Endothelial cell of umbilical vein (primary cell): Measurements from ENCODE around the gene NCAPG2. TPM values are rescaled to one million over a fixed set of nuclear protein-coding genes. Genes with fewer than 3 reads are reported as not detected.

Experiments
- BruUV-seq: library from RNA; stranded (reverse); fragments of 400-500 nt; replicated peaks from 2 replicates; lab custom pipeline; 2021; lab: Mats Ljungman, UMichigan
- CTCF ChIA-PET: fragments of 300-600, 350-600 bp; sonication (Branson Sonifier 250); formaldehyde crosslinking; loops from one replicate; lab custom pipeline; 2021; ENCODE audit warnings: antibody characterized with exemption, inconsistent platforms; lab: Charles Lee
- POLR2A ChIA-PET: fragments of 300-600, 350-600 bp; sonication (Branson Sonifier 250); formaldehyde crosslinking; loops from one replicate; lab custom pipeline; 2021; ENCODE audit warnings: antibody characterized with exemption, inconsistent platforms; lab: Charles Lee
- DNase-seq: peaks from one replicate; pipeline ENCODE4 v3.0.0-alpha.2; 2011; ENCODE audit warnings: low read depth, low spot score
- FAIRE-seq: peaks from 2 replicates; lab custom pipeline; 2011; peaks lifted over from hg19 to GRCh38; lab: Jason Lieb, UNC
- H2AFZ ChIP-seq: 2 replicates; pipeline ENCODE4 v1.6.0; 2012; ENCODE audit warnings: low read depth, low read length, control low read depth, inconsistent platforms
- H3K27ac ChIP-seq: 2 replicates; pipeline ENCODE4 v1.5.1; 2011; ENCODE audit warnings: low read depth, mild to moderate bottlenecking, control low read depth, low read length, moderate library complexity; ENCODE audit not compliant: insufficient read depth
- H3K27me3 ChIP-seq, 2 experiments: 2 replicates each; pipeline versions ENCODE4 v1.6.0 to v1.6.1; 2011; ENCODE audit warnings: low read length in 2 of 2, mixed read lengths in 1 of 2; ENCODE audit not compliant: control insufficient read depth in 2 of 2, insufficient read depth in 2 of 2
- H3K36me3 ChIP-seq, 2 experiments: 2 replicates in 1 of 2; 3 replicates in 1 of 2; pipeline ENCODE4 v1.5.1; 2011; ENCODE audit warnings: low read length in 2 of 2, mild to moderate bottlenecking in 1 of 2, moderate library complexity in 1 of 2; ENCODE audit not compliant: control insufficient read depth in 2 of 2, insufficient read depth in 2 of 2; ENCODE audit errors: extremely low read depth in 1 of 2
- H3K4me1 ChIP-seq: 3 replicates; pipeline ENCODE4 v1.5.1; 2011; ENCODE audit warnings: mild to moderate bottlenecking, low read length; ENCODE audit not compliant: control insufficient read depth, insufficient read depth; ENCODE audit errors: extremely low read depth
- H3K4me2 ChIP-seq: 2 replicates; pipeline ENCODE4 v1.6.1; 2011; ENCODE audit warnings: low read length, control low read depth, mixed read lengths; ENCODE audit not compliant: insufficient read depth
- H3K4me3 ChIP-seq, 3 experiments: fragments of 200-600 bp in 1 of 3; sonication (generic), shearing (Covaris generic) in 1 of 3; replicated peaks in 1 of 3; 2 replicates each; pipeline ENCODE4 v1.5.1; 2011 to 2016; ENCODE audit warnings: control low read depth in 3 of 3, low read length in 3 of 3, mild to moderate bottlenecking in 2 of 3, inconsistent platforms in 1 of 3, low read depth in 1 of 3, moderate library complexity in 1 of 3; ENCODE audit not compliant: insufficient read depth in 1 of 3
- H3K79me2 ChIP-seq: 2 replicates; pipeline ENCODE4 v1.6.0; 2012; ENCODE audit warnings: low read length, inconsistent platforms; ENCODE audit not compliant: control insufficient read depth, insufficient read depth
- H3K9ac ChIP-seq: replicated peaks from 2 replicates; pipeline ENCODE3; 2011; ENCODE audit warnings: low read length, control low read depth; ENCODE audit not compliant: insufficient read depth; ENCODE audit errors: extremely low read depth
- H3K9me1 ChIP-seq: replicated peaks from 3 replicates; pipeline ENCODE4 v1.6.0; 2011; ENCODE audit warnings: mild to moderate bottlenecking, low read length; ENCODE audit not compliant: control insufficient read depth, insufficient read depth; ENCODE audit errors: extremely low read depth
- H3K9me3 ChIP-seq: replicated peaks from 2 replicates; pipeline ENCODE4 v1.5.1; 2012; ENCODE audit warnings: low read length, inconsistent platforms; ENCODE audit not compliant: control insufficient read depth, insufficient read depth
- H4K20me1 ChIP-seq: replicated peaks from 2 replicates; pipeline ENCODE3; 2011; ENCODE audit warnings: mild to moderate bottlenecking, low read length; ENCODE audit not compliant: control insufficient read depth, insufficient read depth; ENCODE audit errors: extremely low read depth
- CTCF ChIP-seq, 2 donors: IDR thresholded peaks; 1 replicate in 1 of 2; 2 replicates in 1 of 2; pipeline ENCODE4 v1.5.1; 2011; ENCODE audit warnings: low read length in 2 of 2, mild to moderate bottlenecking in 2 of 2, moderate library complexity in 2 of 2, control low read depth in 1 of 2, inconsistent platforms in 1 of 2, low read depth in 1 of 2; ENCODE audit not compliant: insufficient read depth in 1 of 2; ENCODE audit errors: extremely low read depth in 1 of 2
- EZH2 ChIP-seq: IDR thresholded peaks from 2 replicates; pipeline ENCODE4 v1.6.1; 2012; ENCODE audit warnings: borderline replicate concordance, low read depth, mild to moderate bottlenecking, moderate library complexity, low read length, inconsistent platforms; ENCODE audit not compliant: severe bottlenecking
- FOS ChIP-seq: IDR thresholded peaks from 2 replicates; pipeline ENCODE4 v1.6.1; 2011; ENCODE audit warnings: mild to moderate bottlenecking, low read length, moderate library complexity, borderline replicate concordance; ENCODE audit not compliant: insufficient read depth
- GATA2 ChIP-seq: IDR thresholded peaks from 2 replicates; pipeline ENCODE4 v1.7.0; 2011; ENCODE audit warnings: low read depth, mild to moderate bottlenecking, moderate library complexity, mixed read lengths, low read length; ENCODE audit not compliant: insufficient read length, insufficient read depth
- JUN ChIP-seq: IDR thresholded peaks from 2 replicates; pipeline ENCODE4 v1.6.1; 2011; ENCODE audit warnings: borderline replicate concordance, low read depth; ENCODE audit not compliant: insufficient read length, insufficient read depth
- MAX ChIP-seq: IDR thresholded peaks from 2 replicates; pipeline ENCODE4 v1.6.1; 2011; ENCODE audit not compliant: insufficient read depth, insufficient read length
- MYC ChIP-seq: IDR thresholded peaks from one replicate; pipeline ENCODE4 v1.6.1; 2011; ENCODE audit warnings: mild to moderate bottlenecking, low read depth, low read length
- POLR2A ChIP-seq: IDR thresholded peaks from 2 replicates; pipeline ENCODE4 v1.6.1; 2012; ENCODE audit warnings: low read depth, mild to moderate bottlenecking, control low read depth, low read length
- POLR2AphosphoS5 ChIP-seq: IDR thresholded peaks from 2 replicates; pipeline ENCODE4 v1.6.1; 2012; ENCODE audit warnings: low read depth, mild to moderate bottlenecking, control low read depth, low read length, moderate library complexity; ENCODE audit not compliant: insufficient read depth
- dilution Hi-C: fragments of 300-500 bp; cut with MboI; formaldehyde crosslinking; loops from one replicate; pipeline ENCODE4 v1.15.0; 2019; ENCODE audit warnings: low sequenced_read_pairs; ENCODE audit not compliant: extremely low pct_ligation_motif_present
- intact Hi-C: fragments of 100-400 bp; cut with micrococcal nuclease; formaldehyde crosslinking; loops from one replicate; pipeline ENCODE4 v1.10.0; 2022
- polyA plus RNA-seq, 4 experiments: library from polyadenylated mRNA; depleted of rRNA in 3 of 4; stranded (reverse) in 3 of 4; unstranded in 1 of 4; fragments of >200 nt; gene quantifications; 2 replicates each; pipeline versions ENCODE4 v1.2.1 to v1.2.3, GENCODE V29; 2011 to 2012; ENCODE audit warnings: missing spikeins in 1 of 4
- total RNA-seq: library from RNA; stranded (reverse); gene quantifications from 2 replicates; pipeline ENCODE4 v1.2.3, GENCODE V29; 2021

Gene NCAPG2
- total and polyA plus RNA-seq, 2 donors (not counting 3 experiments of a cell fraction or from before 2014, with no cell fraction given), result 19.2 to 62.3 TPM

GRCh38 chr7:158732494-158733219 lies 28.1 kb upstream of the NCAPG2 start:
- ChIA-PET CTCF (interaction anchor here (1.3 kb wide), 1 partner anchor 244 kb away, joined by 4 read pairs; no protein-coding TSS in a partner anchor), POLR2A (no interaction called here)
- no peaks in the 10 kb centered on the region for H3K27me3 ChIP-seq
- intact Hi-C loops, result no loop called here
- DNase-seq (no peak), FAIRE-seq (no peak)
- no peak overlapping the region for H3K4me2 ChIP-seq
- H2AFZ ChIP-seq, result no peak overlapping the region
- no peak for TF ChIP-seq POLR2A
- TF ChIP-seq MYC, result no peak
- no peak for TF ChIP-seq JUN
- no peak for TF ChIP-seq MAX
- no peak for TF ChIP-seq GATA2
- no peak for TF ChIP-seq EZH2
- TF ChIP-seq CTCF (IDR thresholded peaks at IDR 0.05; ENCODE audit: extremely low read depth in 1 of 2, insufficient read depth in 1 of 2, low read depth in 1 of 2, low read length in 2 of 2), result no peak
- no peak for TF ChIP-seq FOS
- TF ChIP-seq POLR2AphosphoS5, result no peak
- no peaks in the 10 kb centered on the region for H3K9me1 ChIP-seq
- H3K79me2 ChIP-seq, result no peaks in the 10 kb centered on the region
- H3K36me3 ChIP-seq, result peaks cover 3 to 10% of the 10 kb centered on the region in 2 experiments
- no peaks in the 10 kb centered on the region for H3K9me3 ChIP-seq
- dilution Hi-C loops, result no loop called here
- no peak overlapping the region for H3K27ac ChIP-seq
- H4K20me1 ChIP-seq, result no peaks in the 10 kb centered on the region
- no peak overlapping the region for H3K4me3 ChIP-seq
- no peak overlapping the region for H3K9ac ChIP-seq
- BruUV-seq, result no TSS peak
- H3K4me1 ChIP-seq, result peaks cover 3% of the 10 kb centered on the region
